Stimulated activated CD4-positive, alpha-beta T cell treated with anti-CD3 and anti-CD28 coated beads, Interleukin-4, amount 100 ng/mL, for 1 hour (primary cell): ENCODE measurements around the gene SCRG1.

Source experiments
- DNase-seq: peaks from one replicate; pipeline ENCODE4 v3.0.0-alpha.2; 2020

Gene SCRG1

DNA sequence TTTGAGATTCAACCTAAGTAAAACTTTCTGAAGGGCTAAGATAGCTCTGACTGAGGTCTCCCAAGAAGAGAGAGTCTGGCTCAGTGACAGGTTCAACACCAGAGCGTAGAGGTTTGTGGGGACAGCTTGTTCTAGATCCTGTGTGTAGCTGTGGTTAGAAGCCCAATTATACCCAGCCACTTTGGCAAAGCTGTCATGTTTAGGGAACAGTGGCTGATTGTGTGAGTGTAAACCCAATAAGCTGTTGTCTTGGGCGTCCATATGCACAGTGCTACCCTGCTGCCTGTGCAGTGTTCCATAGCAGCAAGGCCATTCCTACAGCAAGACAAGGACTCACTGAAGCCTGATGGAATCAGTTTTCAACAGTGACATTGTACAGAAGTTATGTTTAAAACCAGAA, 11.2 kb upstream of the SCRG1 start:
- no peak for DNase-seq

DNA sequence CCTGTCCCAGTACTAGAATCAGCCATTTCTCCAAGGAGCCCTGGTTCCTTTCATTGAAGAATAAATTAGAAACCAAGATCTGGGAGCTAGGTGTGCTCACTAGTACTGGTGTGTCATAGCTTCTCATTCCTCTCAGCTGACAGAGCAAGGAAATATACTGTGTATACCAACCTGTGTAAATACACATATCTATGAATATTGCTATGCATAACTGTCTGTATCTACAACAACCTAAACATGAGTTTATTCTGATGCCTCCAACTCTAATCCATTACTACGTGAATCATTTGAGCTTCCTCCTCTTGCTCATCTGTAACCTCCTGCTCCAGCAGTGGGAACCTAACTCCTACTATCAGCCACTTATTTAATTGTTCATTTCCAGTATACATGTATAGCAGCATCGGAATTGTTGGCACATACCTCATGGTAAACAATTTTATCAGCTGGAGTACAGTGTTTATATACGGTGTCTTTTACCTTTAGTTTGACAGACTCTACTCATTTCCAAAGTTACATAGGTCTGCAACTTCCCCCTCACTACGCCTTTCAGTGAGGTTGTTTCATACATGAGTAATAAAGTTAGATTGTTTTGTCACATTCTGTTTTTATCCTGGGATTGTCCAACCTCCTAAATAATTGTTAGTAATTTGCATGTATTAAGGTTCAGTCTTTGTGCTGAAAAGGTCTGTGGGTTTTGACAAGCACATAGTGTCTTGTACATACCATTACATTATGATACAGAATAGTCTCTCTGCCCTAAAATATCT, 7.1 kb upstream of the SCRG1 start:
- DNase-seq = no peak

DNA sequence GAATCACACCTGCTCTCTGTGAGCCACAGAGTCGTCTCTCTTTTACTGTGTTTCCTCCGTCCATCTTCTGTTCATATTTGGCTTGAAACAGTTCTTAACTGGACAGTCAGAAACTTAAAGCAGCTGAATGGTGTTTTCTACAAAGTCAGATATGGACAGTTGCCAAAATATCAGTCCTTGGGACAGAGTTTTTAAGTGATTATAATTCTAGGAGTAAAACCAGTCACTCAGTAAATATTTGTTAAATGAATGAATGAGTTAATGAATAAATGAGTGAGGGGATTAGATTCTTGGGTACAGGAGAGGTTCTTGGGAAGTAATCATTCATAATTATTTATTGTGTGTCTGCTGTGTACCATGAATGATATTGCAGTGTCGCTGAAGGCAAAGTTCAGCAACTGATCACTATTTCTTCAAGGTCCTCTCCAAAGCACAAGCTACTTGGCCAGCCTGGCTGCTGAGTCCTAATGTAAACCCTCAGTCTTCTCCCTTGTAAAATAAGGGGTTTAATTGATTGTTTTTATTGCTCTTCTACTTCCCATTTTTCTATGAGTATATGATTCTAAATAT, 5.5 kb upstream of the SCRG1 start:
- DNase-seq = no peak

DNA sequence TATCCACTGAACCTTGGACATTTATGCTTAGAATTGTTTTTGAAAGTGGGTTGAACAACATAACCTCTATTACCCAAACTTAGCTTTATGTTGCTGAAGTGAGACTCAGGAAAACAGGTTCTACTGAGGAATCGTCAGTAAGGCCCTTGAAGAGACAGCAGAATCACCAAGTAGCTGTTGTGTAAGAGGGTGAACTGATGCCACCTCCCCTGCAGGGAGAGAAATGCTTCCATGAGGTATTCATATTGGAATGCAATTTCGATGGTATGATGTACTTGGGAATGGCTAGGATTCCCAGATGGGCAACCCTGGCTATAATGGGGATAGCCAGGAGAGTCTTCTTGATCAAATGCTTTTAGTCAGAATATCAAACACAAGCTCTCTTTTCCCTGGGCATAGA, 4.1 kb upstream of the SCRG1 start:
- DNase-seq = no peak

DNA sequence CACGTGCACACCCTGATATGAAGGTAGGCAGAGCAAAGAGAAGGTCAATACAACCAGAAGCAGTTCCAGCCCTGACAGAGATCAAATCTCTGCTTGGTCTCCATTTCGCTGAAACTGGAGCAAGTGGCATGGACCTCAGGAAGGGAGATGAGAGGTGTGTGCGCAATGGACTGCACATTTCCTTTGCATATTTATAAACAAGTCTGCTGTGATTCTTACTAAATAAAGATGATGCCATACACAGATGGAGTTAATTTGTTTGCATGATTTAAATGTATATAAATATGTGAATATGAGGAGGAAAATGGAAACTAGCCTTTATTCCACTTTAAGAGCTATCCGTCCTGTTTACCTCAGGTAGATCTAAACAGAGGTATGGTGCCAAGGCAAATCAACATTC, 2.1 kb upstream of the SCRG1 start:
- DNase-seq = no peak

DNA sequence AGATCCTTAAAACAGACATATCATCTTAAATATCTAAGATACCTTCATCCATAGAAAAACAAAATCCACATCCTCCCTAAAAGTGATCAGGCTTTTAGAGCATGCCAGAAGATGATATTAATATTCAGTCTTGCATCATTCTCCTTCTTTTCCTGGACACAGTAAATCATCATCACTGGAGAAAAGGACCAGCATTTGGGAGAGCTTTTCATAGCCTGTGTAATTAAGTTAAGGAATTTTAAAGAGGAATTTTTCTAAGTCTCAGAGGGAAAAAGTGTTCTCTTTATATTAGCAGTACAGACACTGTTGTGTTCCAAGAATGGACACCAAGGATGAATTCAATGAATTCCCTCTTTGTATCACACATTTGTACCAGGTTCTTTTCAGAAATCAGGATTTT, 696 bp downstream of the SCRG1 start:
- DNase-seq = no peak

DNA sequence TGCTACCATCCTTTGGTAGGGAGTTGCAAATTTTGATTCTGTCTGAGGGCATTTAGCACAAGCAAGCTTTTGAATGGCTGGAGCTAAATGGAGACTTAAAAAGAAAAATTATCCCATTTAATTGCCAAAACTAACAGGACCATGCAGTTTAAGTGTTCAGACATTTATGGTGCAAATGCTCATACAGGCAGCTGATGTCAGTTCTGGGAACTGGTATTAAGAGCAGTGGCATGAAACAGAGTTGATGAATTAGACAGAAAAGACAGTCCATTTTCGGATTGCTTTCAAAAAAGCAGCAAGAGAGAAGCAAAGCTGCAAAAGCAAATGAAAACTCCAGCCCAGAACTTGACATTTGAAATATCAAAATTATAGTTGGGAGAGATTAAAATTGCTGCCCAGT, 1.3 kb downstream of the SCRG1 start:
- no peak for DNase-seq

DNA sequence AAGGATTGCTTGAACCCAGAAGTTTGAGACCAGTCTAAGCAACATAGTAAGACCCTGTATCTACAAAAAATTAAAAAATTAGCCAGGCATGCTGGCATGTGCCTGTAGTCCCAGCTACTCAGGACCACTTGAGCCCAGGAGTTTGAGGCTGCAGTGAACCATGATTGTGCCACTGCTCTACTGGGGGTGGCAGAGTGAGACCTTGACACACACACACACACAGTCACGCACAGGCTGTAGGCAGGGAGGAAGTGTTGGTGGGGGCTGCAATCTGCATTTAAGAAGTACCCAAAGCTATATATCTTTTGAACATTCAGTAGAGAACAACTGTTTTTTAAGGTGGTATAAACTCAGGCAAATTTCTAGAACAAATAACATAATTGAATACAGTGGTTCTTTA, 7.2 kb downstream of the SCRG1 start:
- DNase-seq = no peak

DNA sequence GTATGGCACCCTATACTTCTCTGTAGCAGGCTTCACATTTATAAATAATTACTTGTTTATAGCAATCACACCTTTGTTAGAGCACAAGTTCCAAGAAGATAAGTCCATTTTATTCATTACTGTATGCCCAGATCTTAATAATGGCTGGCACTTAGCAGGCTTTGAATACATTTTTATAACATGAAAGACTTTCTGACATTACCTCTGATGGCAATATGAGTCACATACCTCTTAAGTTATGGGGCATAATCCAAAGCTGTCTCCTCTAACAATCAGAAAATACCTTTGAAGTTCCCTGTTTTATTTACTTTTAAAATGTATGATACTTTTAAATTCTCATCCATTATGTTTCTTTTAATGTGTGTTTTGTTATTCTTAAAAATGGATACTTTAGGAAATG, 12.2 kb downstream of the SCRG1 start:
- no peak for DNase-seq

DNA sequence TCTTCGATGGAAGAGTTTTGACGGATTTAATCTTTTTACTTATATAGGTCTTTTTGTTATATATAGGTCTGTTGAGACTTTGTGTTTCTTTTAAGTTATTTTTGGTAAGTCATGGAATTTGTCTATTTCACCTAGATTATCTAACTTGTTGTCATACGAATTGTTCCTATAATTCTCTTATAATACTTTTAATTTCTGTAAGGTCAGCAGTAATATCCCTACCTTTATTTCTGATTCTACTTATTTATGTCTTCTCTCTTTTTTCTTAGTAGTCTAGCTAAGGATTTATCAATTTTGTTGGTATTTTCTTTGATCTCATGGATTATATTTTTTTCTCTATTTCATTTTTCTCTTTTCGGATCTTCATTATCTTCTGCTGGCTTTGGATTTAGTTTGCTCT, 16.6 kb downstream of the SCRG1 start:
- no peak for DNase-seq

DNA sequence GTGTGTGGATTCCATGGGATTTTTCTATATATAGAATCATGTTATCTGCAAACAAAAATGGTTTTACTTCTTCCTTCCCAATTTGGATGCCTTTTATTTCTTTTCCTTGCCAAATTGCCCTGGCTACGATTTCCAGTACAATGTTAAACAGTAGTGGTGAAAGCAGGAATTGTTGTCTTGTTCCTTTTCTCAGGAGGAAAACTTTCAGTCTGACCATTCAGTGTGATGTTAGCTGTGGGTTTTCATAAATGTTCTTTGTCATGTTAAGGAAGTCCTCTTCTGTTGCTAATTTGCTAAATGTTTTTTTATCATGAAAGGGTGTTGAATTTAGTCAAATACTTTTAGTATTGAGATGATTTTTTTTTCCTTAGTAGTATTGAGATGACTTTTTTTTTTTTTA, 17.3 kb downstream of the SCRG1 start:
- no peak for DNase-seq

DNA sequence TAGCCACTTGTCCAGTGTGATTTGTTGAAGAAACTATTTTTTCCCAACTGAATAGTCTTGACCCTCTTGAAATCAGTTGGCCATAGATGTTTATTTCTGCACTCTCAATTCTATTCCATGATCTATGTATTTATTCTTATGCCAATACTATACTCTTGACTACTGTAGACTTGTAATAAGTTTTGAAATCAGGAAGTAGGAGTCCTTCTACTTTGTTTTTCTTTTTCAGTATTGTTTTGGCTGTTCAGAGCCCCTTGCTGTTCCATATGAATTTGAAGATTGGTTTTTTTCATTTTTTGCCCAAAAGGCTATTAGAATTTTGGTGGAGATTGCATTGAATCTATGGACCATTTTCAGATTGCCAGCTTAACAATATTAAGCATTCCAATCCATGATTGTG, 17.9 kb downstream of the SCRG1 start:
- no peak for DNase-seq

DNA sequence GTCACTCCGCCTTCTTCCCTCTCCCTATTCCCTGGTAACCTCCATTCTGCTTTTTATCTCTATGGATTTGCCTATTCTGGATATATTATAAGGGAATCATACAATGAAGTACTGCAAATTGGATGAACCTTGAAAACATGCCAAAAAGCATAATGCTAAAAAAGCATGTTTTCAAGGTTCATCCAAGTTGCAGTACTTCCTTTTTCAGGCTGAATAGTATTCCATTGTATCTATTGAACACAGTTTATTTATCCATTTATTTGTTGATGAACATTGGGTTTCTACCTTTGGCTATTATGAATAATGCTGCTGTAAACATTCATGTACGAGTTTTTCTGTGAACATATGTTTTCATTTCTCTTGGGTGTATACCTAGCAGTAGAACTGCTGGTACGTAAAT, 19.0 kb downstream of the SCRG1 start:
- DNase-seq = no peak

DNA sequence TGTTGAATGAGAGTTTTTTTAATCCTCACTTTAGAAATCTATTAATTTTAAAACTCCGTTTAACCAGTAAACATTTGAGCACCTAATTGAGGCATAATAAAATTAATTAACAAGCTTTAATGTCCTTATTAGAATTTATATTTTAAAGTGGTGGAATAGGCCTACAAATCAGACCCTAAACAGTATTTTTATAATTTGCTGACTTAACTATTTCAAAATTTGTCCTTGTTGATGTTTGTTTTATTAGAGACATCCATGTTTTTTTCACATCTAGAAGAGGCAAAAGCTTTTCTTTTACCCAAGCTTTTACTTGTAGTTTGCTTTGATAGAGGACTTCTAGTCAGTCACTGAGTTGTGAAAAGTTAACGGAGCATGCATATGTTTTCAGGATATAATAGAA, 24.3 kb downstream of the SCRG1 start:
- DNase-seq = no peak

DNA sequence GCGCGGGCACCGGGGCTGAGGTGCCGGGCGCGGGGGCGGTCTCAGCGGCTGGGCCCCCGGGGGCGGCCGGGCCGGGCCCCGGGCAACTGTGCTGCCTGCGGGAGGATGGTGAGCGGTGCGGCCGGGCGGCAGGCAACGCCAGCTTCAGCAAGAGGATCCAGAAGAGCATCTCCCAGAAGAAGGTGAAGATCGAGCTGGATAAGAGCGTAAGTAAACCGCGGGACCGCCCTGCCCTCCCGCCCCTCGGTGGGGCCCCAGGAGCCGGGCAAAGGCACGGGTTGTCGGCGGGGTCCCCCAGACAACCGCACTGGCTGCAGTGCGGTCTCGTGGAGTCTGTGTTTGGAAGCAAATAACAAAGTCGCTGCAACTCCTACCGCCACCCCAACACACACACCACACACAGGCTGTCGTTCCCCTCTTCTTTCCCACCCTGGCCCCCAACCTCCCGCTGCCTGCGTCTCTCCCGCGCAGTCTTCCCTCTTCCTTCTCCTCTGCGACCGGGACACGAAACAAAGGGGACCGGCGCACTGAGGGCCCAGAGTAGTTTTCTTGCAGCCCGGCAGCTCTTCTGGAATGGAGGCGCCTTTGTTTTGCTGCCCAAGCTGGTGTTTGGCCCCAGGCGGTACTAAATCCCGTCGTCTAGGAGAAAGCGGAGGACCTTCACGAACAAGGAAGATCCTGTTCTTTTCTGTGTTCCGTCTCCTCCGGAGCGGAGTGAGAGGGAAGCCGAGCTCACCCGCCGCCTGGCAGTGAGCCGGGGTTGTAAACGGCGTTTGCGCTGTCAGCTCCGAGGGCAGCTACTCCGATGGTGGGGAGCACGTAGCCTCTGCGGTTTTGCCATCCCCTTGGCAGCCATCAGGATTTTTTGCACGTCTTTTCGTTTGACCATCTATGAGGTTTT, 27.4 kb downstream of the SCRG1 start:
- peak; percentile 45 for DNase-seq

DNA sequence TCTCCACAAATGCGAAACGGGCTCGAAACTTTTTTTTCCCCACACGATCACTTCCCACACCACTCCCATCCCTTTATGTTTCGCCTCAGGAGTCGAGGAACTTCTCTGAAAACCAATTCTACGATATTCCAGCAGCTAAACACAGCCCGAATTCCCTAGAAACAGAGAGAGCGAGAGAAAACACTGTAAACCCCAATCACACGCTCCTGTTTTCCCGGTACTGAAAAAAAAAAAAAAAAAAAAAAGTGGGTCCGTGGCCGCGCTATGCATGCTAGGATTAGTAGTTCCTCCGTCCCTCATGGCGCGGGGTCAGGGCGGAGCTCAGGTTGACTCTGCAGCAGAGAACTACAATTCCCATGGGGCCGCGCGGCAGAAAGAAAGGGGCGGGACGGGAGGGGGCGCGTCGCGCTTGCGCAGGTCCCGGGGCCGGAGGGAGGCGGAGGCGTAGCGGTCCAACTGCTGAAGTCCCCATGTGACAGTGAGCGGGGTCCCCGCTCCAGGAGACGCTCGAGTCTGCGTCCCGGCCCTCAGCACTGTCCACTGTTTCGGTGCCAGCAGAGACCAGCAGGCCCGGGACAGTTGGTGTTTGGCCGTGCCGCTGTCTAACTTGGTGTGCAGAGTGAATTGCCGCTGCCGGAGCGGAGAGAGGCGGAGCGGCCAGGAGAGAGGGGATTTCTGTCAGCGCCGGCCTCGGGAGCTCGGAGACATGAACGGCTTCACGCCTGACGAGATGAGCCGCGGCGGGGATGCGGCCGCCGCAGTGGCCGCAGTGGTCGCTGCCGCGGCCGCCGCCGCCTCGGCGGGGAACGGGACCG, 28.2 kb downstream of the SCRG1 start, which contains the start of gene SAP30:
Gene SAP30 (plus strand): TSS at position 478 of the 815 bp plus-strand sequence. CDS start 229 bp downstream, at position 707.
- peak; percentile 97 for DNase-seq

DNA sequence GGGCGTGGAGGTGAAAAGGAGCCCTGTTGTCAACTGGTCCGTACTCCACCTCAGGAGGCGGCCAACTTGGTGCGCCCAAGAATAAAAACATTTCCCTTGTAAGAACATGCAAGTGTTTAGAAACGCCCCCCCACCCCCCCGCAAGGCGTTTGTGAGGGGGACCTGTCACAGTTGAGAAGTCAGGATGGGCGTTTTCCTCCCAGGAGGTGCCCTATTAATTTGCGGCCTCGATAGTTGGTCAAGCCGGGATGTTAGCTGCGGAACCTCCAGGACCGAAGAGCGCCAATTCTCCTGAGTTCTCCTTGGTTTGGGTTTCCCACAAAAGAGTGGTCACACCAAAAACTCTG, 28.8 kb downstream of the SCRG1 start:
- DNase-seq = peak; percentile 60

DNA sequence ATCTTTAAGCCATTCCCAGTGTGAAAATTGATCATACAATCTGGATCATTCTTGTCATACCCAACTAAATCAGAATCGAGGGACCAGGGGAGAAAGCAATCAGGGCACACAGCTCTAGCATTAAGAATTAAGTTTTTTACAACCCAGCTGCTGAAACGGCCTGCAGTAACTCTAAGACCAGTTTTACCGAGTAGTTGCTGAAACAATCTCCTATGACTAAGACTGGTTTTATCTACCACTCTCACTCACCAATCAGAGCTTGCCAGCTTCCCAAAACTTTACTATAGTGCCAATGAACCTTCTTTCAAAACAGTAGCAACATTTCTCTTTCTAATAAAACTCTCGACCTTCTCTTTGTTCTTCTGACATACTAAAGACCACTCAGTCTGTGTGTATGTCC, 31.0 kb downstream of the SCRG1 start:
- no peak for DNase-seq

DNA sequence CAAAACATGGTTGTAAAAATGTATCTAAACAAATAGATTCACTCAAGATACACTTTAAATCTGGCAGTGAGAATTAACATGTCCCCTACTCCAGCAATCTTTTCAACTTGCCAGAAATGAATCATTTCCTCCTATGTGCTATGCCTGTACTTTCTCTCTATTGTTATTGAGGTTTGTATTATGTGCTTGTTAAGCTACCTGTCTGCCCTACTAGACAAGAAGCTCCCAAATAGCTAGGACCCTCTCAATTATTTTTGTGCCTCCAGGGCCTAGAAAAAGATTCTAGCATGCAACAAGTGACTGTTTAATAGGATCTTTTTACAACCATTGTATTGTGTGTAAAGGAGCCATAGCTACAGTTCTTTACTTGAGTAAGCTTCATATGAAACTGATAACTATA, 31.6 kb downstream of the SCRG1 start:
- no peak for DNase-seq

DNA sequence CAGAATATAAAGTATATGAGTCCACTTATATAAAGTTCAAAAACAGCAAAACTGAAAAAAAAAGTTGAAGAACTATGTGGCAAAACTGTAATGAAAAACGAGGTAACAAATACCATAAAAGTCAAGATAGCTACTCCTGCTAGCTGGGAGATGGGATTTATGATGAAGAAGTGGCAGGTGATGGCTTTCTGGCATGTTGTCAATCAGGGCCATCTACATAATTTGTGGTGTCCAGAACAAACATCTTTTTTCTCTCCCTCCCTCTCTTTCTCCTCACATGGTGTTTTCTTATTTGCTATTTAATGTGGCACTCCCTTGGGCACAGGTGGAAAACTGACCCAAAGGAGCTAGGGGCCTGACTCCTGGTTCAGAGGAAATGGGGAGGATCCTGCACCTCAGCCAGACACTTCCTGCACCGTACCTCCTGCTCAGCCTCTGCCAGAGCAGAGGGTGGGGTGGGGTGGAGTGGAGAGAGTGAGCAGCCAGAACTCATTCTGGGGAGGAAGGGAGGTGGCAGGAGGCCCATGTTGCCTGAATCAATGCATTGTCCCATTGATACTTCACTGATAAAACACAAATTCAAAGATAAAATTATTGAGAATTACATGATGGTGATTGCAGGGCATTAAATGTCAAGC, 33.4 kb downstream of the SCRG1 start:
- no peak for DNase-seq

DNA sequence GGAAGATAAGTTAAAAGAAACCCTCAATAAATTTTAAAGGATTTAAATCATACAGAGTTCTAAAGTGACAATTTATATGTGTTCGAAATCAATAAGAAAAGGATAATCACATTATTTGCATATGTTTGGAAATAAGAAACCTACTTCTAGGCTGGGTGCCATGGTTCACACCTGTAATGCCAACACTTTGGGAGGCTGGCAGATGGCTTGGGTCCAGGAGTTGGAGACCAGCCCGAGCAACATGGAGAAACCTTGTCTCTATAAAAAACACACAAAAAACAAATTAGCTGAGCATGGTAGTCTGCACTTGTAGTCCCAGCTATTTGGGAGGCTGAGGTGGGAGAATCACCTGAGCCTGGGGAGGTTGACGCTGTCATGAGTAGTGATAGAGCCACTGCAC, 36.2 kb downstream of the SCRG1 start:
- no peak for DNase-seq

DNA sequence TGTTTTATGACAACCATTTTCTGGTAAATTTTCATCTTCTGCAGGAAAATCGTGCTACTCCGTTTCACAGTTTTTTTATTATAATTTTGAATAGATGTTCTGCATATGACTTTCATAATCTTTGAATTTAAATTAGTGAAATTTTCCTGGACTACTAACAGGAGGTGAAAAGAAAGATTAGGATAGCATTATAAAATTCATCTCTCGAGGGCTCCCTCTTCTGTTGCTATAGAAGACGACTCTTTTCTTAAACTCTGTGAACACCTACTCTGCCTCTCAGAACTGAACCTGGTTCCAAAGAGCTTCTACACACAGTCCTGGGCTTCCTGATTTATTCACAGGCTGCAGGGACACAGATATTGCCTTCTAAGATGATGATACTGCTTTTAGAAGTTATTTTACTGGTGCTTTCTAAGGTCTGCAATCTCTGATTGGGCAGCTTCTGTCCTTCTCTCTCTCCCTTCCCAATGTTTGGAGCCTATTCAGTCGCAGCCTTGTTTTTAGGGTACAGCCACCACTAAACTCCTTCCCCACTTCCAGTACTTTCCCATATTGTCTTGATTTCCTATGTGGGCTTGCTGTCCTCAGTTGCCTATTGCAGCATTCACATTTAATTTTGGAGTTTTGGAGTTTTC, 38.2 kb downstream of the SCRG1 start:
- no peak for DNase-seq
